Neuronal stem cell (in vitro differentiated cells): ENCODE results near the gene SOST.
"Not testable (repeated sequence)": the region's sequence is repeated elsewhere in the genome, so short reads cannot be mapped to it uniquely, and the experiment has no call there.

Experiments used
- DNase-seq: peaks from one replicate; pipeline ENCODE4 v3.0.0-alpha.2; 2013; ENCODE audit warnings: low spot score
- H2AFZ ChIP-seq: one replicate; pipeline ENCODE4 v1.6.1; 2013; ENCODE audit warnings: mild to moderate bottlenecking, low read length, inconsistent platforms
- H2AK5ac ChIP-seq: 2 replicates; pipeline ENCODE4 v1.6.1; 2013; ENCODE audit warnings: low read depth, mild to moderate bottlenecking, inconsistent platforms, low read length, moderate library complexity, mixed read lengths
- H2BK120ac ChIP-seq: 2 replicates; pipeline ENCODE4 v1.6.1; 2013; ENCODE audit warnings: low read depth, mild to moderate bottlenecking, inconsistent platforms, low read length, moderate library complexity, mixed read lengths
- H2BK12ac ChIP-seq: one replicate; pipeline ENCODE4 v1.6.1; 2013; ENCODE audit warnings: low read length, inconsistent platforms
- H2BK15ac ChIP-seq: 2 replicates; pipeline ENCODE4 v1.6.1; 2013; ENCODE audit warnings: mild to moderate bottlenecking, low read length, inconsistent platforms, mixed read lengths
- H2BK5ac ChIP-seq: one replicate; pipeline ENCODE4 v1.6.1; 2013; ENCODE audit warnings: inconsistent platforms, mild to moderate bottlenecking, low read length, moderate library complexity
- H3K14ac ChIP-seq: one replicate; pipeline ENCODE4 v1.6.1; 2013; ENCODE audit warnings: low read length, inconsistent platforms
- H3K18ac ChIP-seq: 2 replicates; pipeline ENCODE4 v1.6.1; 2013; ENCODE audit warnings: low read length, inconsistent platforms
- H3K23ac ChIP-seq: 2 replicates; pipeline ENCODE4 v1.6.1; 2013; ENCODE audit warnings: low read depth, mild to moderate bottlenecking, mixed read lengths, low read length, inconsistent platforms; ENCODE audit not compliant: poor library complexity
- H3K27ac ChIP-seq: replicated peaks from 3 replicates; pipeline ENCODE4 v1.5.1; 2013; ENCODE audit warnings: low read length, inconsistent platforms
- H3K27me3 ChIP-seq, 3 experiments: 2 replicates each; pipeline ENCODE4 v1.6.1; 2013; ENCODE audit warnings: low read length in 3 of 3, mild to moderate bottlenecking in 2 of 3, inconsistent platforms in 1 of 3, low read depth in 1 of 3, mixed read lengths in 1 of 3, moderate library complexity in 1 of 3; ENCODE audit not compliant: control insufficient read depth in 3 of 3, insufficient read depth in 3 of 3
- H3K36me3 ChIP-seq, 2 donors: replicated peaks in 1 of 2; 2 replicates each; pipeline ENCODE4 v1.6.1; 2013; ENCODE audit warnings: low read length in 2 of 2; ENCODE audit not compliant: control insufficient read depth in 2 of 2, insufficient read depth in 2 of 2
- H3K4ac ChIP-seq: 2 replicates; pipeline ENCODE4 v1.6.1; 2013; ENCODE audit warnings: inconsistent platforms, mild to moderate bottlenecking, low read length, moderate library complexity
- H3K4me1 ChIP-seq, 2 donors: 1 replicate in 1 of 2; 2 replicates in 1 of 2; pipeline ENCODE4 v1.6.1; 2013; ENCODE audit warnings: low read length in 2 of 2, low read depth in 1 of 2; ENCODE audit not compliant: control insufficient read depth in 2 of 2, insufficient read depth in 1 of 2
- H3K4me2 ChIP-seq: one replicate; pipeline ENCODE4 v1.6.1; 2013; ENCODE audit warnings: mild to moderate bottlenecking, low read length, inconsistent platforms; ENCODE audit not compliant: insufficient read depth, poor library complexity, severe bottlenecking
- H3K4me3 ChIP-seq, 2 donors: 2 replicates each; pipeline ENCODE4 v1.5.1; 2013; ENCODE audit warnings: low read length in 2 of 2, mild to moderate bottlenecking in 2 of 2, inconsistent platforms in 1 of 2, moderate library complexity in 1 of 2
- H3K79me1 ChIP-seq: one replicate; pipeline ENCODE4 v1.6.1; 2013; ENCODE audit warnings: low read depth, mild to moderate bottlenecking, inconsistent platforms, low read length, moderate library complexity
- H3K9ac ChIP-seq: one replicate; pipeline ENCODE4 v1.6.1; 2013; ENCODE audit warnings: mild to moderate bottlenecking, low read depth, low read length, inconsistent platforms; ENCODE audit not compliant: poor library complexity
- H3K9me3 ChIP-seq, 2 donors: replicated peaks in 1 of 2; 2 replicates each; pipeline versions ENCODE3 to v1.6.1; 2013; ENCODE audit warnings: low read length in 2 of 2, mild to moderate bottlenecking in 2 of 2, inconsistent platforms in 1 of 2, low read depth in 1 of 2, mixed read lengths in 1 of 2, moderate library complexity in 1 of 2; ENCODE audit not compliant: control insufficient read depth in 2 of 2, insufficient read depth in 1 of 2
- H4K8ac ChIP-seq: one replicate; pipeline ENCODE4 v1.6.1; 2013; ENCODE audit warnings: low read depth, mild to moderate bottlenecking, inconsistent platforms, low read length, moderate library complexity
- H4K91ac ChIP-seq: one replicate; pipeline ENCODE4 v1.6.1; 2013; ENCODE audit warnings: low read length, low read depth, mild to moderate bottlenecking, inconsistent platforms; ENCODE audit not compliant: poor library complexity
- WGBS, 2 donors: extraction: QIAGEN DNeasy Blood & Tissue Kit; methylation state at CpG; one replicate each; pipeline ENCODE4 v1.1.7; 2013; ENCODE audit warnings: missing lambda C conversion rate in 2 of 2, mixed read lengths in 1 of 2; ENCODE audit not compliant: insufficient read length in 2 of 2, insufficient replicate concordance in 1 of 2; ENCODE audit errors: extremely low coverage in 2 of 2; 5-methylcytosine and 5-hydroxymethylcytosine counted together

SOST gene

DNA sequence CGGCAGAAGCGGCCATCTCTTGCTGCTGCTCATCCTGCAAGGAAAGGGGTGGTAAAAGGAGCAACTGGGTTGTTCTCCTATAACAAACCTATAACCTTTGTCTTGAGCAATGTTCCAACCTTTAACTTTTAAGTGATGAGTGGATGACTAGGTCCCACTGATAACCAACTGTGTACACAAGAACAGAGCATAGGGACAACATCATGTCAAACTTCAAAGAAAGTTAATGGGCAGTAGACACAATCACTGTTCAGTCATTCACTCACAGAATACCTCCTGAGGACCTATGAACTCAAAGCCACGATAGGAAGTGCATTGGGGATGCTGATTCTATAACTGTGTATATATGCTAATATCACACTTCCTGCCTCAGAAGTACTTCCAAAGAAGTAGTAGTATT is 43.3 kb upstream of the SOST start:
- Histone ChIP-seq H2BK12ac (no peak overlapping the region), H3K4me2 (no peak overlapping the region), H4K91ac (no peak overlapping the region), H3K27ac (no peak overlapping the region), H3K18ac (no peak overlapping the region), H3K23ac (no peak overlapping the region), H3K27me3 (no peaks in the 10 kb centered on the region), H3K36me3 (no peaks in the 10 kb centered on the region), H2AFZ (no peak overlapping the region), H3K4ac (no peak overlapping the region), H3K4me3 (no peak overlapping the region), H2BK5ac (no peak overlapping the region), H2AK5ac (no peak overlapping the region), H2BK15ac (no peak overlapping the region), H3K9ac (no peak overlapping the region), H3K14ac (no peak overlapping the region), H3K4me1 (peaks cover 3 to 10% of the 10 kb centered on the region in 2 donors), H4K8ac (no peak overlapping the region), H3K9me3 (peaks cover 0 to 2% of the 10 kb centered on the region in 2 donors), H2BK120ac (no peak overlapping the region), H3K79me1 (no peaks in the 10 kb centered on the region)
- WGBS, 2 donors, result no CpG with 5 or more reads among the region's 3 CpGs
- no peak for DNase-seq

GRCh38 chr17:43800736-43801135 is 42.1 kb upstream of the SOST start:
- Histone ChIP-seq H2BK12ac (no peak overlapping the region), H3K4me1 (peaks cover 3 to 10% of the 10 kb centered on the region in 2 donors), H4K91ac (no peak overlapping the region), H3K23ac (no peak overlapping the region), H3K36me3 (no peaks in the 10 kb centered on the region), H2BK5ac (no peak overlapping the region), H3K27ac (no peak overlapping the region), H4K8ac (no peak overlapping the region), H2AFZ (no peak overlapping the region), H2BK120ac (no peak overlapping the region), H3K27me3 (no peaks in the 10 kb centered on the region), H3K9me3 (peaks cover 0 to 2% of the 10 kb centered on the region in 2 donors), H3K9ac (no peak overlapping the region), H2AK5ac (no peak overlapping the region), H3K4me3 (no peak overlapping the region), H3K4me2 (no peak overlapping the region), H3K79me1 (no peaks in the 10 kb centered on the region), H2BK15ac (no peak overlapping the region), H3K14ac (no peak overlapping the region), H3K4ac (no peak overlapping the region), H3K18ac (no peak overlapping the region)
- WGBS, 2 donors, result no CpG with 5 or more reads among the region's 3 CpGs
- DNase-seq, result no peak

- WGBS, 2 donors, result no CpG with 5 or more reads among the region's 2 CpGs
- no peaks in the 10 kb centered on the region for H3K27me3 ChIP-seq
These were observed 40.5 kb upstream of the SOST start for GRCh38 chr17:43799047-43799446.

DNA sequence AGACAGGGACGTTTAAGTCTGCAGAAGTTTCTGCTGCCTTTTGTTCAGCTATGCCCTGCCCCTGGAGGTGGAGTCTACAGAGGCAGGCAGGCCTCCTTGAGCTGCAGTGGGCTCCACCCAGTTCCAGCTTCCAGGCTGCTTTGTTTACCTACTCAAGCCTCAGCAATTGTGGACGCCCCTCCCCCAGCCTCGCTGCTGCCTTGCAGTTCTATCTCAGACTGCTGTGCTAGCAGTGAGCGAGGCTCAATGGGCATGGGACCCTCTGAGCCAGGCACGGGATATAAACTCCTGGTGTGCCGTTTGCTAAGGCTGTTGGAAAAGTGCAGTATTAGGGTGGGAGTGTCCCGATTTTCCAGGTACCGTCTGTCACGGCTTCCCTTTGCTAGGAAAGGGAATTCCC is 39.4 kb upstream of the SOST start:
- not testable (repeated sequence) for H3K23ac ChIP-seq, H3K14ac ChIP-seq, H3K18ac ChIP-seq, H3K79me1 ChIP-seq, H2BK12ac ChIP-seq, H4K8ac ChIP-seq, H3K36me3 ChIP-seq, H2BK5ac ChIP-seq, DNase-seq, H4K91ac ChIP-seq, H3K4me1 ChIP-seq, H3K27me3 ChIP-seq, H3K9ac ChIP-seq, H2BK120ac ChIP-seq, H2AK5ac ChIP-seq, H3K4ac ChIP-seq, H3K9me3 ChIP-seq, H3K4me3 ChIP-seq, H2AFZ ChIP-seq, H2BK15ac ChIP-seq, H3K27ac ChIP-seq, H3K4me2 ChIP-seq
- WGBS, 2 donors, result no CpG with 5 or more reads among the region's 9 CpGs

More at GRCh38 chr17:43799047-43799446, 40.5 kb upstream of the SOST start:
- Histone ChIP-seq H3K79me1 (no peaks in the 10 kb centered on the region), H2AK5ac (no peak overlapping the region), H3K36me3 (no peaks in the 10 kb centered on the region), H3K4me1 (peaks cover 3 to 10% of the 10 kb centered on the region in 2 donors), H4K91ac (no peak overlapping the region), H3K4me3 (no peak overlapping the region), H4K8ac (no peak overlapping the region), H2BK15ac (no peak overlapping the region), H3K14ac (no peak overlapping the region), H2BK5ac (no peak overlapping the region), H2BK120ac (no peak overlapping the region), H3K4ac (no peak overlapping the region), H3K18ac (no peak overlapping the region), H2BK12ac (no peak overlapping the region), H3K23ac (no peak overlapping the region), H3K4me2 (no peak overlapping the region), H3K9me3 (peaks cover 0 to 2% of the 10 kb centered on the region in 2 donors), H3K27ac (no peak overlapping the region), H2AFZ (no peak overlapping the region), H3K9ac (no peak overlapping the region)
- no peak for DNase-seq
